K562 (cell line): Measurements from ENCODE around the gene SNRPD2. TPM values are rescaled to one million over a fixed set of nuclear protein-coding genes. Genes with fewer than 3 reads are reported as not detected.

Source experiments
- ATAC-seq: fragments of 200-7000 bp; cut with Tn5 transposase; 3 replicates; pipeline ENCODE4 v1.9.1; 2020; ENCODE audit warnings: moderate library complexity
- BruUV-seq: library from RNA; stranded (reverse); fragments of 400-500 nt; replicated peaks from 2 replicates; lab custom pipeline; 2021; lab: Mats Ljungman, UMichigan
- CTCF ChIA-PET: fragments of 300-600 bp; formaldehyde crosslinking; extraction: SDS; loops from one replicate; lab custom pipeline; 2021; ENCODE audit warnings: low intra/inter-chr PET ratio; lab: Yijun Ruan, JAX
- POLR2A ChIA-PET: fragments of 300-600, 350-650 bp; sonication (Branson Sonifier 250); formaldehyde crosslinking; extraction: SDS; loops from one replicate; lab custom pipeline; 2021; ENCODE audit warnings: antibody characterized with exemption, inconsistent platforms; lab: Yijun Ruan, JAX
- DNase-seq, 4 experiments: peaks; one replicate each; pipeline versions ENCODE4 v3.0.0 to v3.0.0-alpha.2; 2011 to 2018; ENCODE audit warnings: low spot score in 3 of 4, mixed read lengths in 3 of 4; ENCODE audit errors: extremely low read depth in 1 of 4
- FAIRE-seq: peaks from 2 replicates; lab custom pipeline; 2011; peaks lifted over from hg19 to GRCh38; lab: Jason Lieb, UNC
- H2AFZ ChIP-seq: 2 replicates; pipeline ENCODE4 v1.6.0; 2011; ENCODE audit warnings: low read depth, low read length, control low read depth, inconsistent platforms
- H3K27ac ChIP-seq: fragments of 200-600 bp; 3 replicates; pipeline ENCODE4 v1.8.0; 2011; ENCODE audit warnings: low read depth, mild to moderate bottlenecking, control low read depth, inconsistent platforms, low read length, moderate library complexity, mixed read lengths; ENCODE audit errors: extremely low read depth
- H3K27me3 ChIP-seq, 2 experiments: fragments of 300-600 bp in 1 of 2; 2 replicates in 1 of 2; 3 replicates in 1 of 2; pipeline versions ENCODE4 v1.6.0 to v1.8.0; 2011; ENCODE audit warnings: inconsistent platforms in 2 of 2, low read length in 2 of 2, mild to moderate bottlenecking in 1 of 2, mixed read lengths in 1 of 2, moderate library complexity in 1 of 2; ENCODE audit not compliant: control insufficient read depth in 2 of 2, insufficient read depth in 2 of 2
- H3K36me3 ChIP-seq: fragments of 300-600 bp; 3 replicates; pipeline ENCODE4 v1.8.0; 2011; ENCODE audit warnings: mild to moderate bottlenecking, low read length, inconsistent platforms; ENCODE audit not compliant: control insufficient read depth, insufficient read depth
- H3K4me1 ChIP-seq, 2 experiments: fragments of 200-600 bp in 1 of 2; replicated peaks in 1 of 2; 2 replicates in 1 of 2; 3 replicates in 1 of 2; pipeline versions ENCODE4 v1.5.1 to v1.8.0; 2011; ENCODE audit warnings: inconsistent platforms in 2 of 2, low read length in 2 of 2, mild to moderate bottlenecking in 1 of 2, mixed read lengths in 1 of 2, moderate library complexity in 1 of 2; ENCODE audit not compliant: control insufficient read depth in 2 of 2, insufficient read depth in 2 of 2
- H3K4me2 ChIP-seq: 2 replicates; pipeline ENCODE4 v1.6.1; 2011; ENCODE audit warnings: low read length, control low read depth, inconsistent platforms, mixed read lengths; ENCODE audit not compliant: insufficient read depth
- H3K4me3 ChIP-seq: fragments of 200-600 bp; sonication (generic), shearing (Covaris generic); 2 replicates; pipeline ENCODE4 v1.5.1; 2016; ENCODE audit warnings: control low read depth, inconsistent platforms
- H3K79me2 ChIP-seq: fragments of 200-600 bp; 3 replicates; pipeline ENCODE4 v1.8.0; 2011; ENCODE audit warnings: low read length, inconsistent platforms; ENCODE audit not compliant: control insufficient read depth, insufficient read depth
- H3K9ac ChIP-seq, 2 experiments: 2 replicates each; pipeline versions ENCODE4 v1.6.0 to v1.6.1; 2011; ENCODE audit warnings: low read depth in 2 of 2, low read length in 2 of 2, control low read depth in 1 of 2, inconsistent platforms in 1 of 2, mild to moderate bottlenecking in 1 of 2, mixed read lengths in 1 of 2; ENCODE audit not compliant: insufficient read depth in 1 of 2
- H3K9me1 ChIP-seq: one replicate; pipeline ENCODE4 v1.6.0; 2011; ENCODE audit warnings: inconsistent platforms, mild to moderate bottlenecking, low read length, moderate library complexity; ENCODE audit not compliant: control insufficient read depth, insufficient read depth
- H3K9me3 ChIP-seq: replicated peaks from 2 replicates; pipeline ENCODE4 v1.5.1; 2011; ENCODE audit warnings: low read depth, low read length, inconsistent platforms; ENCODE audit not compliant: control insufficient read depth, insufficient read depth
- H4K20me1 ChIP-seq: replicated peaks from 2 replicates; pipeline ENCODE4 v1.6.1; 2011; ENCODE audit warnings: low read length, inconsistent platforms, mixed read lengths; ENCODE audit not compliant: control insufficient read depth, insufficient read depth
- ATF7 ChIP-seq: fragments of 450-650 bp; IDR thresholded peaks from 2 replicates; pipeline ENCODE4 v1.7.1; 2014; ENCODE audit warnings: mild to moderate bottlenecking, moderate library complexity
- CTBP1 ChIP-seq: fragments of 450-650 bp; IDR thresholded peaks from 2 replicates; pipeline ENCODE4 v1.6.1; 2016; ENCODE audit warnings: borderline replicate concordance
- GTF2B ChIP-seq: IDR thresholded peaks from 2 replicates; pipeline ENCODE4 v1.6.1; 2011; ENCODE audit not compliant: insufficient read length; ENCODE audit errors: extremely low read depth
- HMG20A ChIP-seq: fragments of 450-650 bp; formaldehyde crosslinking; conservative IDR thresholded peaks from 2 replicates; pipeline ENCODE4 v1.4.0; 2020; ENCODE audit warnings: mild to moderate bottlenecking, mixed read lengths
- MCM5 ChIP-seq: fragments of 450-650 bp; IDR thresholded peaks from 2 replicates; pipeline ENCODE4 v1.6.1; 2016; ENCODE audit warnings: low read depth
- MEF2A ChIP-seq: IDR thresholded peaks from 2 replicates; pipeline ENCODE4 v1.6.1; 2011; ENCODE audit warnings: low read depth, mild to moderate bottlenecking, low read length, moderate library complexity; ENCODE audit not compliant: control insufficient read depth
- MTA3 ChIP-seq: fragments of 450-650 bp; formaldehyde crosslinking; IDR thresholded peaks from 2 replicates; pipeline ENCODE4 v1.6.1; 2017; ENCODE audit warnings: mild to moderate bottlenecking, borderline replicate concordance
- NR1H2 ChIP-seq: sonication (generic); formaldehyde crosslinking; IDR thresholded peaks from 2 replicates; pipeline ENCODE4 v1.4.0; 2020; ENCODE audit warnings: mild to moderate bottlenecking, missing genetic modification reagents
- PML ChIP-seq: IDR thresholded peaks from 2 replicates; pipeline ENCODE4 v1.6.1; 2012; ENCODE audit warnings: low read length, inconsistent platforms
- RFX5 ChIP-seq: IDR thresholded peaks from 2 replicates; pipeline ENCODE4 v1.6.1; 2011; ENCODE audit warnings: low read depth, mild to moderate bottlenecking, improper control_type of control experiment, low read length
- SMARCE1 ChIP-seq: fragments of 450-650 bp; IDR thresholded peaks from 2 replicates; pipeline ENCODE4 v1.7.1; 2016; ENCODE audit warnings: mild to moderate bottlenecking
- STAT5B ChIP-seq: fragments of 250-450 bp; sonication (Bioruptor Pico); IDR thresholded peaks from 2 replicates; pipeline ENCODE4 v1.8.0; 2021; ENCODE audit warnings: mild to moderate bottlenecking, inconsistent platforms
- ZNF263 ChIP-seq: sonication (generic); formaldehyde crosslinking; IDR thresholded peaks from 2 replicates; pipeline ENCODE4 v1.8.0; 2022; ENCODE audit warnings: mild to moderate bottlenecking, missing genetic modification reagents, borderline replicate concordance
- ZNF280B ChIP-seq: fragments of 250-450 bp; sonication (Bioruptor Pico); IDR thresholded peaks from 2 replicates; pipeline ENCODE4 v1.5.1; 2021; ENCODE audit warnings: mild to moderate bottlenecking
- ZNF609 ChIP-seq: sonication (generic); formaldehyde crosslinking; IDR thresholded peaks from 2 replicates; pipeline ENCODE4 v1.8.1; 2023; ENCODE audit warnings: missing genetic modification reagents, mild to moderate bottlenecking, borderline replicate concordance
- WGBS: fragments of 100-300 bp; shearing (Covaris generic); methylation state at CpG from one replicate; pipeline ENCODE4 v1.1.6; 2016; ENCODE audit warnings: low coverage, mixed read lengths; ENCODE audit not compliant: insufficient coverage; ENCODE audit errors: missing lambda C conversion rate; 5-methylcytosine and 5-hydroxymethylcytosine counted together
- in situ Hi-C: fragments of 300-500 bp; cut with MboI; formaldehyde crosslinking; loops from 4 replicates; pipeline ENCODE4 v1.15.0; 2018; ENCODE audit warnings: inconsistent platforms, mixed read lengths
- intact Hi-C: fragments of 100-400 bp; cut with micrococcal nuclease; formaldehyde crosslinking; loops from 2 replicates; pipeline ENCODE4 v1.14.2; 2022
- polyA plus RNA-seq, 8 experiments: library from polyadenylated mRNA; depleted of rRNA in 4 of 8; stranded (reverse) in 5 of 8; unstranded in 3 of 8; fragments of >200 nt; fragmentation: Nextera tagmentation in 2 of 8; fragmentation: Illumina TruSeq in 1 of 8; extraction: Ambion mirVana in 2 of 8; extraction: Trizol in 1 of 8; gene quantifications; 2 replicates each; pipeline versions ENCODE4 v1.2.1 to v1.2.3, GENCODE V29; 2011 to 2014; ENCODE audit warnings: inconsistent platforms in 1 of 8, missing spikeins in 1 of 8
- total RNA-seq, 7 experiments: library from RNA; depleted of rRNA in 6 of 7; stranded (reverse); fragments of >200 nt in 6 of 7; fragmentation: Illumina TruSeq in 2 of 7; extraction: Trizol in 2 of 7; gene quantifications; 2 replicates each; pipeline versions ENCODE4 v1.2.1 to v1.2.3, GENCODE V29; 2011 to 2021; ENCODE audit warnings: low replicate concordance in 1 of 7

Gene SNRPD2
- total and polyA plus RNA-seq, 9 of the 15 experiments (the other 6 are each of a cell fraction or from before 2014, with no cell fraction given): 728 to 4,411 (median 1,029) TPM

GRCh38 chr19:45638930-45639729, 52.6 kb downstream of the SNRPD2 start, which contains the start of gene EML2:
EML2 (minus strand) TSS chr19:45639397; CDS start chr19:45639376, 21 bp downstream.
- ChIA-PET POLR2A (interaction anchor here (0.7 to 4.7 kb wide), 6 partner anchors 20 to 78 kb away, joined by 3 to 35 read pairs (median 4); no protein-coding TSS in a partner anchor), CTCF (interaction anchor here (0.6 kb wide), 1 partner anchor 116 kb away, joined by 3 read pairs; no protein-coding TSS in a partner anchor)
- Histone ChIP-seq H3K4me3 (peak within 1 kb of the TSS; percentile 58), H3K27ac (peak within 1 kb of the TSS; percentile 80), H3K79me2 (peaks cover 17% of the 10 kb centered on the region), H3K9ac (peak within 1 kb of the TSS; percentile 77 to 92), H3K27me3 (no peaks in the 10 kb centered on the region), H3K9me3 (no peaks in the 10 kb centered on the region), H3K9me1 (no peaks in the 10 kb centered on the region), H3K4me1 (peaks cover 32 to 65% of the 10 kb centered on the region in 2 experiments), H3K4me2 (peak within 1 kb of the TSS; percentile 92), H2AFZ (peak within 1 kb of the TSS; percentile 93), H3K36me3 (peaks cover 7% of the 10 kb centered on the region; the same call in 1 of the 3 replicates), H4K20me1 (no peaks in the 10 kb centered on the region)
- WGBS: 3% methylated on average over 38 of the region's 52 CpGs
- no TSS peak for BruUV-seq
- intact Hi-C loops (no loop called here), in situ Hi-C loops (no loop called here)
- ATAC-seq (peak; percentile 57), FAIRE-seq (peak; percentile 29), DNase-seq (peak; percentile 80 to 84 (median 81))
- TF ChIP-seq MTA3 (0 out of 2 replicates have a peak, but pooled peaks have one; percentile 43), SMARCE1 (peak; percentile 59; the same call in 1 of the 2 replicates), ATF7 (peak; percentile 19; the same call in 1 of the 2 replicates), NR1H2 (0 out of 2 replicates have a peak, but pooled peaks have one; percentile 50), ZNF263 (CRISPR knock-in tag) (peak; percentile 83), GTF2B (no peak), STAT5B (CRISPR knock-in tag) (no peak), MEF2A (no peak), ZNF609 (no peak), MCM5 (no peak), RFX5 (no peak), PML (peak; percentile 53; the same call in 1 of the 2 replicates), ZNF280B (CRISPR knock-in tag) (no peak), HMG20A (CRISPR knock-in tag) (no peak), CTBP1 (0 out of 2 replicates have a peak, but pooled peaks have one; percentile 31)
